Panc1 (cell line): ENCODE results near the gene DBF4B. TPM values are rescaled to one million over a fixed set of nuclear protein-coding genes. Genes with fewer than 3 reads are reported as not detected.

Source experiments
- ATAC-seq: fragments of 200-7000 bp; cut with Tn5 transposase; 2 replicates; pipeline ENCODE4 v1.9.1; 2020; ENCODE audit warnings: mild to moderate bottlenecking, moderate library complexity
- BruUV-seq: library from RNA; stranded (reverse); fragments of 400-500 nt; replicated peaks from 2 replicates; lab custom pipeline; 2021; lab: Mats Ljungman, UMichigan
- CTCF ChIA-PET: fragments of 300-600 bp; sonication (Branson Sonifier 250); formaldehyde crosslinking; loops from one replicate; lab custom pipeline; 2022; ENCODE audit warnings: antibody characterized with exemption; lab: Charles Lee
- POLR2A ChIA-PET: fragments of 300-600 bp; sonication (Branson Sonifier 250); formaldehyde crosslinking; loops from one replicate; lab custom pipeline; 2022; ENCODE audit warnings: antibody characterized with exemption; lab: Charles Lee
- DNase-seq: peaks from one replicate; pipeline ENCODE4 v3.0.0-alpha.2; 2010; ENCODE audit warnings: low read depth, low spot score
- H3K27ac ChIP-seq: 2 replicates; pipeline ENCODE4 v1.5.1; 2011; ENCODE audit warnings: mild to moderate bottlenecking, low read length, inconsistent platforms
- H3K27me3 ChIP-seq: fragments of 200-500 bp; sonication (Bioruptor generic); 2 replicates; pipeline ENCODE4 v1.6.0; 2014; ENCODE audit warnings: low read length, inconsistent platforms; ENCODE audit not compliant: control insufficient read depth, insufficient read depth
- H3K36me3 ChIP-seq: fragments of 200-500 bp; sonication (Bioruptor generic); 2 replicates; pipeline ENCODE4 v1.5.1; 2014; ENCODE audit warnings: inconsistent platforms, mild to moderate bottlenecking, low read length, moderate library complexity; ENCODE audit not compliant: control insufficient read depth, insufficient read depth
- H3K4me1 ChIP-seq: 2 replicates; pipeline ENCODE4 v1.5.1; 2011; ENCODE audit warnings: inconsistent platforms, mild to moderate bottlenecking, low read length, moderate library complexity; ENCODE audit not compliant: control insufficient read depth, insufficient read depth
- H3K4me3 ChIP-seq, 2 experiments: 2 replicates each; pipeline ENCODE4 v1.5.1; 2011 to 2012; ENCODE audit warnings: low read depth in 2 of 2, low read length in 2 of 2, mild to moderate bottlenecking in 2 of 2, inconsistent platforms in 1 of 2, moderate library complexity in 1 of 2
- H3K9me3 ChIP-seq: fragments of 200-500 bp; sonication (Bioruptor generic); 2 replicates; pipeline ENCODE4 v1.5.1; 2014; ENCODE audit warnings: low read depth, mild to moderate bottlenecking, inconsistent platforms, low read length, moderate library complexity; ENCODE audit not compliant: control insufficient read depth, insufficient read depth
- POLR2AphosphoS5 ChIP-seq: IDR thresholded peaks from 2 replicates; pipeline ENCODE4 v1.6.1; 2012; ENCODE audit warnings: mild to moderate bottlenecking, low read depth, low read length, moderate library complexity
- SIN3A ChIP-seq: IDR thresholded peaks from 2 replicates; pipeline ENCODE4 v1.6.1; 2012; ENCODE audit warnings: low read depth, mild to moderate bottlenecking, low read length, moderate library complexity, borderline replicate concordance; ENCODE audit not compliant: insufficient read depth
- TCF7L2 ChIP-seq: IDR thresholded peaks from 2 replicates; pipeline ENCODE4 v1.6.1; 2011; ENCODE audit warnings: mild to moderate bottlenecking, low read depth, low read length, inconsistent platforms
- in situ Hi-C: cut with HindIII; loops from 2 replicates; pipeline ENCODE4 v1.10.0; 2016; ENCODE audit warnings: low sequenced_read_pairs, low pct_unique_long_range_greater_than_20kb
- intact Hi-C: fragments of 100-400 bp; cut with micrococcal nuclease; formaldehyde crosslinking; loops from one replicate; pipeline ENCODE4 v1.10.0; 2022; ENCODE audit not compliant: unreplicated experiment
- total RNA-seq: library from RNA; stranded (reverse); gene quantifications from one replicate; pipeline ENCODE4 v1.2.1, GENCODE V29; 2021; ENCODE audit not compliant: unreplicated experiment
- TF ChIP-seq, protein P1 (sequence below): fragments of 450-650 bp; IDR thresholded peaks from 2 replicates; pipeline ENCODE4 v1.5.1; 2017; ENCODE audit warnings: mild to moderate bottlenecking
- TF ChIP-seq, protein P2 (sequence below), 2 experiments: IDR thresholded peaks; 2 replicates each; pipeline ENCODE4 v1.6.1; 2011 to 2012; ENCODE audit warnings: low read depth in 2 of 2, control low read depth in 1 of 2, low read length in 1 of 2, mild to moderate bottlenecking in 1 of 2, moderate library complexity in 1 of 2; ENCODE audit not compliant: insufficient read depth in 1 of 2

Gene DBF4B
- total RNA-seq, 1 experiment from 2014 or later: 24.0 TPM

DNA sequence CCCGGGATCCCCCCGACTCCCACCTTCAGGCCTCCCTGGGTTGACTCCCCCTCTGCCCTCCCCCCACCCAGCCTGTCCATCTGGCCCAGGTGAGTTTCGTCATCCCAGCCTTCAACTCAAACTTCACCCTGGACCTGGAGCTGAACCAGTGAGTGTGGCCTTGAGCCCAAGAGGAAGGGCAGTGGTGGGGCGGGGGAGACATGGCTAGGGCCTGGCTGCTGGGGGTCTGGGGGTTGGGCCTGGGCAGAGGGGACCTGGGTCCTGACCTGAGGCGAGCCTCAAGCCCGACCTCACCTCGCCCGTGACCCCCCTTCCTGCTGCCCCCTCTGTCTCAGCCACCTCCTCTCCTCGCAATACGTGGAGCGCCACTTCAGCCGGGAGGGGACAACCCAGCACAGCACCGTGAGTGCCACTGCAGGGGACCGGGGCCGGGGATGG lies 61.2 kb downstream of the DBF4B start:
- ChIA-PET POLR2A (no interaction called here), CTCF (no interaction called here)
- Histone ChIP-seq H3K27me3 (no peaks in the 10 kb centered on the region), H3K9me3 (no peaks in the 10 kb centered on the region), H3K4me3 (no peak overlapping the region), H3K4me1 (no peaks in the 10 kb centered on the region), H3K27ac (no peak overlapping the region), H3K36me3 (no peaks in the 10 kb centered on the region)
- in situ Hi-C loops: no loop called here
- no peak for DNase-seq
- intact Hi-C loops: no loop called here
- no TSS peak for BruUV-seq
- no peak for ATAC-seq
- no peak for TF ChIP-seq POLR2AphosphoS5
- TF ChIP-seq, protein P1, sequence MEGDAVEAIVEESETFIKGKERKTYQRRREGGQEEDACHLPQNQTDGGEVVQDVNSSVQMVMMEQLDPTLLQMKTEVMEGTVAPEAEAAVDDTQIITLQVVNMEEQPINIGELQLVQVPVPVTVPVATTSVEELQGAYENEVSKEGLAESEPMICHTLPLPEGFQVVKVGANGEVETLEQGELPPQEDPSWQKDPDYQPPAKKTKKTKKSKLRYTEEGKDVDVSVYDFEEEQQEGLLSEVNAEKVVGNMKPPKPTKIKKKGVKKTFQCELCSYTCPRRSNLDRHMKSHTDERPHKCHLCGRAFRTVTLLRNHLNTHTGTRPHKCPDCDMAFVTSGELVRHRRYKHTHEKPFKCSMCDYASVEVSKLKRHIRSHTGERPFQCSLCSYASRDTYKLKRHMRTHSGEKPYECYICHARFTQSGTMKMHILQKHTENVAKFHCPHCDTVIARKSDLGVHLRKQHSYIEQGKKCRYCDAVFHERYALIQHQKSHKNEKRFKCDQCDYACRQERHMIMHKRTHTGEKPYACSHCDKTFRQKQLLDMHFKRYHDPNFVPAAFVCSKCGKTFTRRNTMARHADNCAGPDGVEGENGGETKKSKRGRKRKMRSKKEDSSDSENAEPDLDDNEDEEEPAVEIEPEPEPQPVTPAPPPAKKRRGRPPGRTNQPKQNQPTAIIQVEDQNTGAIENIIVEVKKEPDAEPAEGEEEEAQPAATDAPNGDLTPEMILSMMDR: no peak
- TF ChIP-seq SIN3A: no peak
- TF ChIP-seq, protein P2, sequence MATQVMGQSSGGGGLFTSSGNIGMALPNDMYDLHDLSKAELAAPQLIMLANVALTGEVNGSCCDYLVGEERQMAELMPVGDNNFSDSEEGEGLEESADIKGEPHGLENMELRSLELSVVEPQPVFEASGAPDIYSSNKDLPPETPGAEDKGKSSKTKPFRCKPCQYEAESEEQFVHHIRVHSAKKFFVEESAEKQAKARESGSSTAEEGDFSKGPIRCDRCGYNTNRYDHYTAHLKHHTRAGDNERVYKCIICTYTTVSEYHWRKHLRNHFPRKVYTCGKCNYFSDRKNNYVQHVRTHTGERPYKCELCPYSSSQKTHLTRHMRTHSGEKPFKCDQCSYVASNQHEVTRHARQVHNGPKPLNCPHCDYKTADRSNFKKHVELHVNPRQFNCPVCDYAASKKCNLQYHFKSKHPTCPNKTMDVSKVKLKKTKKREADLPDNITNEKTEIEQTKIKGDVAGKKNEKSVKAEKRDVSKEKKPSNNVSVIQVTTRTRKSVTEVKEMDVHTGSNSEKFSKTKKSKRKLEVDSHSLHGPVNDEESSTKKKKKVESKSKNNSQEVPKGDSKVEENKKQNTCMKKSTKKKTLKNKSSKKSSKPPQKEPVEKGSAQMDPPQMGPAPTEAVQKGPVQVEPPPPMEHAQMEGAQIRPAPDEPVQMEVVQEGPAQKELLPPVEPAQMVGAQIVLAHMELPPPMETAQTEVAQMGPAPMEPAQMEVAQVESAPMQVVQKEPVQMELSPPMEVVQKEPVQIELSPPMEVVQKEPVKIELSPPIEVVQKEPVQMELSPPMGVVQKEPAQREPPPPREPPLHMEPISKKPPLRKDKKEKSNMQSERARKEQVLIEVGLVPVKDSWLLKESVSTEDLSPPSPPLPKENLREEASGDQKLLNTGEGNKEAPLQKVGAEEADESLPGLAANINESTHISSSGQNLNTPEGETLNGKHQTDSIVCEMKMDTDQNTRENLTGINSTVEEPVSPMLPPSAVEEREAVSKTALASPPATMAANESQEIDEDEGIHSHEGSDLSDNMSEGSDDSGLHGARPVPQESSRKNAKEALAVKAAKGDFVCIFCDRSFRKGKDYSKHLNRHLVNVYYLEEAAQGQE (IDR thresholded peaks at IDR 0.05; ENCODE audit: insufficient read depth in 1 of 2, low read depth in 2 of 2, low read length in 1 of 2): no peak
- no peak for TF ChIP-seq TCF7L2

DNA sequence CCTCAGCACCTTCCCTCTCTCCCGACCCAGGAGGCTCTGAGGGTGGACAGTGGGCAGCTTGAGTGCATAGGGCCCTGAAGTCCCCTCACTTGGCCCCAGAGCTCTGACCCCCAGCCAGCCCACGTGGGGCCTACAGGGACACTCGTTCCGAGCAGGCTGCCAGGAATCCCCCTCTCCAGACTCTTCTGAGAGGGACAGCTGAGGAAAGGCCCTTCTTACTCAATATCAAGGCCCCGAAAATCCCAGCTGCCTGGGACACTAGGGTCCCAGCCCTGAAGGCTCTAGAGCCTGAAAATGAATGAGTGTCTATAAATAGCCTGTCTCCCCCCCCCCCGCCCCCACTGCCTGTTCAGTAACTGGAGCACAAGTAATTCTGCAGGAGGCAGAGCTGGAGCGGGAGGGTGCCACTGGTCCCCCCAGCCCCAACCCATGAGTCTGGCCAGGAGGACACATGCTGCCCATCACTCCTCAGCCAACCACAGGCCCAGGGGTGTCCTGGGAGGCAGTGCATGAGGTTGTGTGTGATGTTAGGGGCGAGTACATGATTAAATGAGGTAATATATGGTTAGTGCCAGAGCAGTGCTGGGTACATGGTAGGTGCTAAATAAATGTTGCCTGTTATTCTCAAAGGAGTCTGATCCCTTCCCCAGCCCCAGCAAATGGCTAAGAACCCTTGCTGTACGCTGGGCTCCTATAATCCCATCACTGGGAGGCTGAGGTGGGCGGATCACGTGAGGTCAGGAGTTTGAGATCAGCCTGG lies 61.9 kb downstream of the DBF4B start:
- ChIA-PET POLR2A (no interaction called here), CTCF (interaction anchor here (0.7 kb wide), 1 partner anchor 353 kb away, joined by 6 read pairs; no protein-coding TSS in a partner anchor)
- intact Hi-C loops: no loop called here
- no peak for ATAC-seq
- no peaks in the 10 kb centered on the region for H3K4me1 ChIP-seq
- H3K27ac ChIP-seq: no peak overlapping the region
- TF ChIP-seq TCF7L2: no peak
- TF ChIP-seq, protein P1: no peak
- TF ChIP-seq POLR2AphosphoS5: no peak
- TF ChIP-seq SIN3A: no peak
- TF ChIP-seq, protein P2 (IDR thresholded peaks at IDR 0.05; ENCODE audit: insufficient read depth in 1 of 2, low read depth in 2 of 2, low read length in 1 of 2): no peak
- H3K36me3 ChIP-seq: no peaks in the 10 kb centered on the region
- H3K9me3 ChIP-seq: no peaks in the 10 kb centered on the region
- no TSS peak for BruUV-seq
- no peak overlapping the region for H3K4me3 ChIP-seq
- DNase-seq: no peak
- H3K27me3 ChIP-seq: no peaks in the 10 kb centered on the region
- in situ Hi-C loops: no loop called here
